WTC11 (cell line): Measurements from ENCODE around the gene ANP32B. TPM values are rescaled to one million over a fixed set of nuclear protein-coding genes. Genes with fewer than 3 reads are reported as not detected.

Source experiments
- ATAC-seq: fragments of 200-7000 bp; cut with Tn5 transposase; 2 replicates; pipeline ENCODE4 v1.10.0; 2021; ENCODE audit warnings: mild to moderate bottlenecking, moderate library complexity
- CTCF ChIA-PET: fragments of 300-600 bp; sonication (Branson Sonifier 250); formaldehyde crosslinking; loops from one replicate; lab custom pipeline; 2021; ENCODE audit warnings: antibody characterized with exemption; lab: Charles Lee
- POLR2A ChIA-PET: fragments of 350-600 bp; sonication (Branson Sonifier 250); formaldehyde crosslinking; loops from one replicate; lab custom pipeline; 2021; ENCODE audit warnings: antibody characterized with exemption; lab: Charles Lee
- DNase-seq: peaks from one replicate; pipeline ENCODE4 v3.0.0; 2021; ENCODE audit warnings: low spot score
- H3K27ac Mint-ChIP-seq: 2 replicates; pipeline ENCODE4 v1.8.0; 2021; ENCODE audit warnings: mixed read lengths
- H3K27me3 Mint-ChIP-seq: 2 replicates; pipeline ENCODE4 v1.8.0; 2021; ENCODE audit warnings: low read depth, mild to moderate bottlenecking, moderate library complexity, mixed read lengths
- H3K36me3 Mint-ChIP-seq: 2 replicates; pipeline ENCODE4 v1.8.0; 2021; ENCODE audit warnings: mixed read lengths
- H3K4me1 Mint-ChIP-seq: 2 replicates; pipeline ENCODE4 v1.8.0; 2022; ENCODE audit warnings: mixed read lengths
- H3K4me3 Mint-ChIP-seq: 2 replicates; pipeline ENCODE4 v1.8.0; 2021; ENCODE audit warnings: mild to moderate bottlenecking, moderate library complexity, mixed read lengths
- H3K9me3 Mint-ChIP-seq: 2 replicates; pipeline ENCODE4 v1.8.0; 2021; ENCODE audit warnings: mixed read lengths
- ARID4B ChIP-seq: sonication (generic); formaldehyde crosslinking; IDR thresholded peaks from 2 replicates; pipeline ENCODE4 v1.8.0; 2023; ENCODE audit warnings: missing genetic modification reagents, mild to moderate bottlenecking, borderline replicate concordance
- ATF1 ChIP-seq: sonication (generic); formaldehyde crosslinking; IDR thresholded peaks from 2 replicates; pipeline ENCODE4 v1.8.1; 2023; ENCODE audit warnings: mild to moderate bottlenecking, moderate library complexity, missing genetic modification reagents
- ATF2 ChIP-seq: sonication (generic); formaldehyde crosslinking; IDR thresholded peaks from 2 replicates; pipeline ENCODE4 v1.8.1; 2022; ENCODE audit warnings: low read depth, missing genetic modification reagents, borderline replicate concordance
- ATF3 ChIP-seq: sonication (generic); formaldehyde crosslinking; conservative IDR thresholded peaks from 2 replicates; pipeline ENCODE4 v1.8.1; 2022; ENCODE audit warnings: mild to moderate bottlenecking, missing genetic modification reagents
- ELF4 ChIP-seq: sonication (generic); formaldehyde crosslinking; IDR thresholded peaks from 2 replicates; pipeline ENCODE4 v1.8.1; 2022; ENCODE audit warnings: low read depth, mild to moderate bottlenecking, moderate library complexity, missing genetic modification reagents
- ERG ChIP-seq: fragments of 250-450 bp; sonication (Bioruptor Pico); IDR thresholded peaks from 2 replicates; pipeline ENCODE4 v1.8.0; 2021; ENCODE audit warnings: mild to moderate bottlenecking
- ESRRA ChIP-seq: sonication (generic); formaldehyde crosslinking; IDR thresholded peaks from 2 replicates; pipeline ENCODE4 v1.8.1; 2022; ENCODE audit warnings: mild to moderate bottlenecking, missing genetic modification reagents, borderline replicate concordance
- HMGA2 ChIP-seq: fragments of 250-450 bp; sonication (Bioruptor Pico); IDR thresholded peaks from 2 replicates; pipeline ENCODE4 v1.4.0; 2021; ENCODE audit warnings: mild to moderate bottlenecking, moderate library complexity
- MLX ChIP-seq: sonication (generic); formaldehyde crosslinking; IDR thresholded peaks from 2 replicates; pipeline ENCODE4 v1.8.1; 2023; ENCODE audit warnings: mild to moderate bottlenecking, missing genetic modification reagents, moderate library complexity
- MXD4 ChIP-seq: fragments of 250-450 bp; sonication (Bioruptor Pico); IDR thresholded peaks from 2 replicates; pipeline ENCODE4 v1.8.0; 2021; ENCODE audit warnings: mild to moderate bottlenecking, moderate library complexity, borderline replicate concordance
- PRDM15 ChIP-seq: sonication (generic); formaldehyde crosslinking; IDR thresholded peaks from 2 replicates; pipeline ENCODE4 v1.8.0; 2022; ENCODE audit warnings: missing genetic modification reagents
- PRRX2 ChIP-seq: fragments of 250-450 bp; sonication (Bioruptor Pico); IDR thresholded peaks from 2 replicates; pipeline ENCODE4 v1.8.0; 2021; ENCODE audit warnings: mild to moderate bottlenecking
- SMAD4 ChIP-seq: sonication (generic); formaldehyde crosslinking; IDR thresholded peaks from 2 replicates; pipeline ENCODE4 v1.8.0; 2022; ENCODE audit warnings: mild to moderate bottlenecking, missing genetic modification reagents
- SP1 ChIP-seq: sonication (generic); formaldehyde crosslinking; conservative IDR thresholded peaks from 2 replicates; pipeline ENCODE4 v1.8.1; 2022; ENCODE audit warnings: missing genetic modification reagents
- STAT6 ChIP-seq: sonication (generic); formaldehyde crosslinking; conservative IDR thresholded peaks from 2 replicates; pipeline ENCODE4 v1.8.1; 2023; ENCODE audit warnings: mild to moderate bottlenecking, low read depth, missing genetic modification reagents, moderate library complexity
- TP53 ChIP-seq: sonication (generic); formaldehyde crosslinking; IDR thresholded peaks from 2 replicates; pipeline ENCODE4 v1.8.1; 2023; ENCODE audit warnings: mild to moderate bottlenecking, missing genetic modification reagents
- USF1 ChIP-seq: sonication (generic); formaldehyde crosslinking; IDR thresholded peaks from 2 replicates; pipeline ENCODE4 v1.8.0; 2022; ENCODE audit warnings: mild to moderate bottlenecking, missing genetic modification reagents
- ZNF263 ChIP-seq: sonication (generic); formaldehyde crosslinking; IDR thresholded peaks from 2 replicates; pipeline ENCODE4 v1.8.1; 2022; ENCODE audit warnings: low read depth, mild to moderate bottlenecking, moderate library complexity, missing genetic modification reagents
- total RNA-seq: library from RNA; stranded (reverse); gene quantifications from 3 replicates; pipeline ENCODE4 v1.2.3, GENCODE V29; 2021

The ANP32B gene
- total RNA-seq, 1 experiment from 2014 or later: 150 TPM

GRCh38 chr9:97978371-97979130 is 4.6 kb upstream of the ANP32B start:
- ChIA-PET POLR2A (no interaction called here), CTCF (no interaction called here)
- Mint-ChIP-seq H3K9me3 (peaks cover 5% of the 10 kb centered on the region), H3K27me3 (peaks cover 91% of the 10 kb centered on the region), H3K4me3 (no peak overlapping the region), H3K4me1 (peaks cover 8% of the 10 kb centered on the region), H3K27ac (no peak overlapping the region), H3K36me3 (no peaks in the 10 kb centered on the region)
- ATAC-seq: no peak
- TF ChIP-seq ZNF263 (CRISPR knock-in tag): no peak
- no peak for TF ChIP-seq ATF2 (CRISPR knock-in tag)
- no peak for TF ChIP-seq PRRX2
- TF ChIP-seq ERG (CRISPR knock-in tag): no peak
- TF ChIP-seq USF1 (CRISPR knock-in tag): no peak
- TF ChIP-seq STAT6 (CRISPR knock-in tag): no peak
- no peak for TF ChIP-seq SP1
- TF ChIP-seq HMGA2 (CRISPR knock-in tag): no peak
- no peak for TF ChIP-seq MXD4
- no peak for TF ChIP-seq ATF1
- TF ChIP-seq SMAD4 (CRISPR knock-in tag): no peak
- DNase-seq: no peak

- POLR2A ChIA-PET: no interaction called here
- H3K36me3 Mint-ChIP-seq: no peaks in the 10 kb centered on the region
- H3K9me3 Mint-ChIP-seq: peaks cover 5% of the 10 kb centered on the region
- H3K27ac Mint-ChIP-seq: no peak overlapping the region
- peaks cover 77% of the 10 kb centered on the region for H3K27me3 Mint-ChIP-seq
- no peak overlapping the region for H3K4me3 Mint-ChIP-seq
- CTCF ChIA-PET: no interaction called here
- ATAC-seq (no peak), DNase-seq (no peak)
- H3K4me1 Mint-ChIP-seq: peaks cover 8% of the 10 kb centered on the region
- TF ChIP-seq ESRRA (CRISPR knock-in tag) (no peak), TP53 (CRISPR knock-in tag) (no peak), SMAD4 (CRISPR knock-in tag) (no peak), PRDM15 (CRISPR knock-in tag) (no peak), ELF4 (CRISPR knock-in tag) (no peak), ARID4B (CRISPR knock-in tag) (no peak), ATF3 (CRISPR knock-in tag) (no peak), MLX (CRISPR knock-in tag) (no peak)
Observed at GRCh38 chr9:97979788-97980478, 3.2 kb upstream of the ANP32B start.
